PC-9 (cell line): ENCODE measurements around the gene KIAA0753. TPM values are rescaled to one million over a fixed set of nuclear protein-coding genes. Genes with fewer than 3 reads are reported as not detected.

ENCODE experiments used
- BruUV-seq: library from RNA; stranded (reverse); fragments of 400-500 nt; replicated peaks from 2 replicates; lab custom pipeline; 2021; lab: Mats Ljungman, UMichigan
- CTCF ChIA-PET: fragments of 300-600 bp; sonication (Branson Sonifier 250); formaldehyde crosslinking; loops from one replicate; lab custom pipeline; 2022; ENCODE audit warnings: antibody characterized with exemption; lab: Charles Lee
- POLR2A ChIA-PET: fragments of 300-600 bp; sonication (Branson Sonifier 250); formaldehyde crosslinking; loops from one replicate; lab custom pipeline; 2022; ENCODE audit warnings: antibody characterized with exemption; ENCODE audit not compliant: unreplicated experiment; lab: Charles Lee
- DNase-seq, 2 experiments: peaks; one replicate each; pipeline versions ENCODE4 v3.0.0 to v3.0.0-alpha.2; 2015 to 2022; ENCODE audit warnings: mixed read lengths in 1 of 2
- H2AFZ ChIP-seq: fragments of 200-600 bp; sonication (generic); 2 replicates; pipeline ENCODE4 v1.8.1; 2017; ENCODE audit warnings: antibody characterized with exemption
- H3F3A ChIP-seq: fragments of 200-600 bp; sonication (generic); 2 replicates; pipeline ENCODE4 v1.8.1; 2017; ENCODE audit warnings: antibody characterized with exemption, mild to moderate bottlenecking, low read depth; ENCODE audit not compliant: insufficient read depth
- H3K27ac ChIP-seq: fragments of 200-600 bp; sonication (generic); 2 replicates; pipeline ENCODE4 v1.6.1; 2016; ENCODE audit warnings: mixed run types
- H3K27me3 ChIP-seq: fragments of 200-600 bp; sonication (generic); 2 replicates; pipeline ENCODE4 v1.6.1; 2016; ENCODE audit warnings: low read depth, mixed run types; ENCODE audit not compliant: insufficient read depth
- H3K36me3 ChIP-seq: fragments of 200-600 bp; sonication (generic); 2 replicates; pipeline ENCODE4 v1.6.1; 2016; ENCODE audit warnings: low read depth, mixed run types
- H3K4me1 ChIP-seq: fragments of 200-600 bp; sonication (generic); replicated peaks from 2 replicates; pipeline ENCODE4 v1.6.1; 2016; ENCODE audit warnings: mixed run types; ENCODE audit not compliant: insufficient read depth
- H3K4me2 ChIP-seq: fragments of 200-600 bp; sonication (generic); 2 replicates; pipeline ENCODE4 v1.6.1; 2017; ENCODE audit warnings: mixed run types
- H3K4me3 ChIP-seq: fragments of 200-600 bp; sonication (generic); 2 replicates; pipeline ENCODE4 v1.6.1; 2016; ENCODE audit warnings: mixed run types
- H3K79me2 ChIP-seq: fragments of 200-600 bp; sonication (generic); 2 replicates; pipeline ENCODE4 v1.6.1; 2017; ENCODE audit warnings: low read depth, mixed run types
- H3K9me2 ChIP-seq: fragments of 200-600 bp; sonication (generic); 2 replicates; pipeline ENCODE4 v1.8.1; 2017; ENCODE audit warnings: mild to moderate bottlenecking; ENCODE audit not compliant: insufficient read depth
- H3K9me3 ChIP-seq: fragments of 200-600 bp; sonication (generic); 2 replicates; pipeline ENCODE4 v1.8.1; 2016; ENCODE audit warnings: low read depth; ENCODE audit not compliant: insufficient read depth
- H4K20me1 ChIP-seq: fragments of 200-600 bp; sonication (generic); 2 replicates; pipeline ENCODE4 v1.8.1; 2017; ENCODE audit not compliant: insufficient read depth
- CTCF ChIP-seq: fragments of 200-600 bp; sonication (generic); conservative IDR thresholded peaks from 2 replicates; pipeline ENCODE4 v1.6.1; 2017; ENCODE audit warnings: mixed run types, antibody characterized with exemption, mild to moderate bottlenecking, moderate library complexity
- EZH2 ChIP-seq: fragments of 200-600 bp; sonication (generic); IDR thresholded peaks from 2 replicates; pipeline ENCODE4 v1.8.0; 2017; ENCODE audit warnings: antibody characterized with exemption, low read depth
- intact Hi-C: fragments of 100-400 bp; cut with micrococcal nuclease; formaldehyde crosslinking; loops from one replicate; pipeline ENCODE4 v1.10.0; 2022; ENCODE audit not compliant: unreplicated experiment
- total RNA-seq: library from RNA; stranded (reverse); gene quantifications from 2 replicates; pipeline ENCODE4 v1.2.3, GENCODE V29; 2021

KIAA0753 gene
- total RNA-seq, 1 experiment from 2014 or later = 47.0 TPM

GRCh38 chr17:6551869-6552531, 88.5 kb downstream of the KIAA0753 start:
- DNase-seq = peak; percentile 95 to 96
- intact Hi-C loops = loop anchor here (1.0 kb wide), 5 partner anchors 29 to 95 kb away; no protein-coding TSS in a partner anchor
- H3K4me2 ChIP-seq = peak overlapping the region; percentile 89
- no TSS peak for BruUV-seq
- no peaks in the 10 kb centered on the region for H3K36me3 ChIP-seq
- H3K9me3 ChIP-seq = no peaks in the 10 kb centered on the region
- H4K20me1 ChIP-seq = no peaks in the 10 kb centered on the region
- H3K79me2 ChIP-seq = no peaks in the 10 kb centered on the region
- H3K4me3 ChIP-seq = peak overlapping the region; percentile 50
- CTCF ChIA-PET = interaction anchor here (1.7 kb wide), 2 partner anchors 79 to 80 kb away, joined by 4 to 5 read pairs; no protein-coding TSS in a partner anchor
- peaks cover 52% of the 10 kb centered on the region for H3K4me1 ChIP-seq
- no peak for TF ChIP-seq CTCF
- no peak for TF ChIP-seq EZH2
- peaks cover 43% of the 10 kb centered on the region for H3F3A ChIP-seq
- H3K27ac ChIP-seq = peak overlapping the region; percentile 90
- no peaks in the 10 kb centered on the region for H3K9me2 ChIP-seq
- POLR2A ChIA-PET = interaction anchor here (0.6 to 1.0 kb wide), 8 partner anchors 12 to 690 kb away, joined by 3 to 14 read pairs (median 5); no protein-coding TSS in a partner anchor
- no peaks in the 10 kb centered on the region for H3K27me3 ChIP-seq
- peak overlapping the region; percentile 78 for H2AFZ ChIP-seq

- CTCF ChIA-PET = interaction anchor here (1.7 kb wide), 1 partner anchor 80 kb away, joined by 4 read pairs; no protein-coding TSS in a partner anchor
- no peaks in the 10 kb centered on the region for H3K79me2 ChIP-seq
- POLR2A ChIA-PET = interaction anchor here (0.6 to 1.0 kb wide), 3 partner anchors 44 to 79 kb away, joined by 4 to 7 read pairs (median 6); no protein-coding TSS in a partner anchor
- BruUV-seq = TSS peak; percentile 60
- H3K9me2 ChIP-seq = no peaks in the 10 kb centered on the region
- H3K4me2 ChIP-seq = peak overlapping the region; percentile 89
- peaks cover 49% of the 10 kb centered on the region for H3K4me1 ChIP-seq
- no peak overlapping the region for H2AFZ ChIP-seq
- TF ChIP-seq EZH2 = no peak
- no peak for TF ChIP-seq CTCF
- H3K27ac ChIP-seq = peak overlapping the region; percentile 90
- no peak overlapping the region for H3K4me3 ChIP-seq
- no peaks in the 10 kb centered on the region for H4K20me1 ChIP-seq
- intact Hi-C loops = no loop called here
- no peaks in the 10 kb centered on the region for H3K36me3 ChIP-seq
- H3K27me3 ChIP-seq = no peaks in the 10 kb centered on the region
- DNase-seq = peak; percentile 47 to 53
- no peaks in the 10 kb centered on the region for H3K9me3 ChIP-seq
- peaks cover 43% of the 10 kb centered on the region for H3F3A ChIP-seq
These were observed 89.2 kb downstream of the KIAA0753 start for GRCh38 chr17:6551356-6551755.

- intact Hi-C loops = no loop called here
- H3K4me1 ChIP-seq = peaks cover 38% of the 10 kb centered on the region
- CTCF ChIA-PET = interaction anchor here (0.6 kb wide), 1 partner anchor 41 kb away, joined by 3 read pairs; no protein-coding TSS in a partner anchor
These were observed 91.0 kb downstream of the KIAA0753 start for GRCh38 chr17:6549384-6550036.

More at GRCh38 chr17:6549384-6550036, 91.0 kb downstream of the KIAA0753 start:
- Histone ChIP-seq H3K27me3 (no peaks in the 10 kb centered on the region), H2AFZ (no peak overlapping the region), H3K79me2 (no peaks in the 10 kb centered on the region), H3K27ac (no peak overlapping the region), H3K36me3 (no peaks in the 10 kb centered on the region), H3K4me3 (no peak overlapping the region), H3K9me2 (no peaks in the 10 kb centered on the region), H4K20me1 (no peaks in the 10 kb centered on the region), H3K9me3 (no peaks in the 10 kb centered on the region), H3K4me2 (no peak overlapping the region), H3F3A (peaks cover 39% of the 10 kb centered on the region)
- POLR2A ChIA-PET = no interaction called here
- TF ChIP-seq CTCF = no peak
- no peak for TF ChIP-seq EZH2
- no TSS peak for BruUV-seq
- DNase-seq = no peak
